ENCODE data around the gene RARS1. TPM values are rescaled to one million over a fixed set of nuclear protein-coding genes. Genes with fewer than 3 reads are reported as not detected.

The RARS1 gene
- total RNA-seq, 2 donors from 2014 or later, result 43.2 to 47.2 TPM

DNA sequence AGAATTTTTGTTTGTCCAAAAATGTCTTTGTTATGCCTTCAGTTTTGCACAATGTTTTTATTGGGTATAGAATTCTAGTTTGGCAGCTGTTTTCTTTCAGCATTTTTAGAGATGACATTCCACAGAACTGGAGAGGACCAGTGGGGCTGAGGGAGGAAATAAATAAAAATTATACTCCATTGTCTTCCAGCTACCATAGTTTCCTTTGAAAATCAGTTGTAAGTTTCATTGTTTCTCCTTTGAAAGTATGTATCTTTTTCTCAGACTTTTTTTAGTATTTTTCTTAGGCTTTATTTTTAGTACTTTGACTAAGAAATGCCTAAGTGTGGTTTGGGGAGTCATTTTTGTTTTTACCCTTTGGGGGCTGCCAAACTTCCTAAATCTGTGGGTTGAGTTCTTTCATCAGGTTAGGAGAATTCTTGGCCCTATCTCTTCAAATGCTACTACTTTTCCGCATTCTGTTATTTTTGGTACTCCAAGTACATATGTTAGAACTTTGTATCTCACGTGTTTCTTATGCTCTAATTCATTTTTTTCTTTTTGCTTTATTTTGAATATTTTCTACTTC, 27.7 kb downstream of the RARS1 start:
- intact Hi-C loops (cut with DNase I), result no loop called here
- DNase-seq, result no peak
- H3K4me1 ChIP-seq, result no peaks in the 10 kb centered on the region
- H3K9me3 ChIP-seq, result peaks cover 0 to 3% (median 0%) of the 10 kb centered on the region in 3 donors
- WGBS, 2 donors, result 97 to 100% methylated on average over 2 of the region's 2 CpGs
- TF ChIP-seq POLR2A (IDR thresholded peaks at IDR 0.05), result no peak
- TF ChIP-seq, protein P1, sequence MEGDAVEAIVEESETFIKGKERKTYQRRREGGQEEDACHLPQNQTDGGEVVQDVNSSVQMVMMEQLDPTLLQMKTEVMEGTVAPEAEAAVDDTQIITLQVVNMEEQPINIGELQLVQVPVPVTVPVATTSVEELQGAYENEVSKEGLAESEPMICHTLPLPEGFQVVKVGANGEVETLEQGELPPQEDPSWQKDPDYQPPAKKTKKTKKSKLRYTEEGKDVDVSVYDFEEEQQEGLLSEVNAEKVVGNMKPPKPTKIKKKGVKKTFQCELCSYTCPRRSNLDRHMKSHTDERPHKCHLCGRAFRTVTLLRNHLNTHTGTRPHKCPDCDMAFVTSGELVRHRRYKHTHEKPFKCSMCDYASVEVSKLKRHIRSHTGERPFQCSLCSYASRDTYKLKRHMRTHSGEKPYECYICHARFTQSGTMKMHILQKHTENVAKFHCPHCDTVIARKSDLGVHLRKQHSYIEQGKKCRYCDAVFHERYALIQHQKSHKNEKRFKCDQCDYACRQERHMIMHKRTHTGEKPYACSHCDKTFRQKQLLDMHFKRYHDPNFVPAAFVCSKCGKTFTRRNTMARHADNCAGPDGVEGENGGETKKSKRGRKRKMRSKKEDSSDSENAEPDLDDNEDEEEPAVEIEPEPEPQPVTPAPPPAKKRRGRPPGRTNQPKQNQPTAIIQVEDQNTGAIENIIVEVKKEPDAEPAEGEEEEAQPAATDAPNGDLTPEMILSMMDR (IDR thresholded peaks at IDR 0.05), result no peak
- peaks cover 4 to 52% of the 10 kb centered on the region in 2 donors for H3K36me3 ChIP-seq (replicated peaks in 1 of 2; ENCODE audit: insufficient read depth in 1 of 2, low read depth in 2 of 2)
- ATAC-seq, result no peak
- no peak overlapping the region for H3K27ac ChIP-seq
- no peak overlapping the region for H3K4me3 ChIP-seq
- no peaks in the 10 kb centered on the region for H3K27me3 ChIP-seq

DNA sequence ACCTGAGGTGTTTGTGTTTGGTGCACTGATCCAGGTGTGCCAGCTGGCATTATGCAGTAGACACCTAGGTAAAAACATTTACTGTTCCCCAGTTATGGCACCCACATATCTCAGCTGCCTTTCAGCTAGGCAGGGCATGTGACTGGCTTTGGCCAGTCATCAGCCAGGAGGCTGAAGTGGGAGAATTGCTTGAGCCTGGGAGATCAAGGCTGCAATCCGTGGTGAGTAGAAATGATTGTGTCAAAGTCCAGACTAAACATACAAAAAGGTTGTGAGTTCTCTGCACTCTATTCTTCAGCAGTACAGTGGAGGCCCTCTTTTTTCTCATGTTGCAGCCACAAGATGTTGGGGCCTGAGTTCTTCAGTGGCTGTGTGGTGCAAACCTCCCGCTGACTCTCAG, 39.6 kb downstream of the RARS1 start:
- H3K4me3 ChIP-seq, result no peak overlapping the region
- H3K36me3 ChIP-seq (replicated peaks in 1 of 2; ENCODE audit: insufficient read depth in 1 of 2, low read depth in 2 of 2), result no peaks in the 10 kb centered on the region
- no peak for DNase-seq
- TF ChIP-seq, protein P1 (IDR thresholded peaks at IDR 0.05), result no peak
- TF ChIP-seq POLR2A (IDR thresholded peaks at IDR 0.05), result no peak
- peaks cover 0 to 10% of the 10 kb centered on the region in 2 donors for H3K27me3 ChIP-seq
- 57% methylated on average over 2 of the region's 2 CpGs for WGBS, 2 donors
- intact Hi-C loops (cut with DNase I), result no loop called here
- no peak for ATAC-seq
- no peak overlapping the region for H3K27ac ChIP-seq
- H3K9me3 ChIP-seq, result no peaks in the 10 kb centered on the region
- peaks cover 5% of the 10 kb centered on the region for H3K4me1 ChIP-seq

DNA sequence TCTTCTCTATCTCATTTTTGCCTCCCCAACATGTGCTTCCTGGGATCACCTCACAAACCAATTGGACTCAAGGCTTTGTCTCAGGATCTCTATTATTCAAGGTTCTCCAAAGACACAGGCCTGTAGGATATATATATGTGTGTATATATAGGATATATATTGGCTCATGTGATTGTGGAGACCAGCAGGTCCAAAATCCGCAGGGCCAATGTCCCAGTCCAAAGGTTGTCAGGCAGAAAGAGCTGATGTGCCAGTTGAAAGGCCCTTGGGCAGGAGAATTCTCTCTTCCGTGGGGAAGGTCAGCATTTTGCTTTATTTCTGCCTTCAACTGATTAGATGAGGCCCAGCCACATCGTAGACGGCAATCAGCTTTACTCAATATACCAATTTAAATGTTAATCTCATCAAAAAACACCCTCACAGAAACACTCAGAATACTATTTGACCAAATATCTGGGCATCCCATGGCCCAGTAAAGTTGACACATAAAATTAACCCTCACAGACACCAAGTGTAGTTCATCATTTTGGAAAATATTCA, 41.6 kb downstream of the RARS1 start:
- H3K27me3 ChIP-seq, result peaks cover 0 to 10% of the 10 kb centered on the region in 2 donors
- 67 to 81% methylated on average over 4 of the region's 4 CpGs for WGBS, 2 donors
- H3K36me3 ChIP-seq (replicated peaks in 1 of 2; ENCODE audit: insufficient read depth in 1 of 2, low read depth in 2 of 2), result no peaks in the 10 kb centered on the region
- peaks cover 5% of the 10 kb centered on the region for H3K4me1 ChIP-seq
- no peak for ATAC-seq
- no peak overlapping the region for H3K27ac ChIP-seq
- intact Hi-C loops (cut with DNase I), result no loop called here
- no peak for DNase-seq
- TF ChIP-seq, protein P1 (IDR thresholded peaks at IDR 0.05), result no peak
- TF ChIP-seq POLR2A (IDR thresholded peaks at IDR 0.05), result no peak
- H3K4me3 ChIP-seq, result no peak overlapping the region
- no peaks in the 10 kb centered on the region for H3K9me3 ChIP-seq

DNA sequence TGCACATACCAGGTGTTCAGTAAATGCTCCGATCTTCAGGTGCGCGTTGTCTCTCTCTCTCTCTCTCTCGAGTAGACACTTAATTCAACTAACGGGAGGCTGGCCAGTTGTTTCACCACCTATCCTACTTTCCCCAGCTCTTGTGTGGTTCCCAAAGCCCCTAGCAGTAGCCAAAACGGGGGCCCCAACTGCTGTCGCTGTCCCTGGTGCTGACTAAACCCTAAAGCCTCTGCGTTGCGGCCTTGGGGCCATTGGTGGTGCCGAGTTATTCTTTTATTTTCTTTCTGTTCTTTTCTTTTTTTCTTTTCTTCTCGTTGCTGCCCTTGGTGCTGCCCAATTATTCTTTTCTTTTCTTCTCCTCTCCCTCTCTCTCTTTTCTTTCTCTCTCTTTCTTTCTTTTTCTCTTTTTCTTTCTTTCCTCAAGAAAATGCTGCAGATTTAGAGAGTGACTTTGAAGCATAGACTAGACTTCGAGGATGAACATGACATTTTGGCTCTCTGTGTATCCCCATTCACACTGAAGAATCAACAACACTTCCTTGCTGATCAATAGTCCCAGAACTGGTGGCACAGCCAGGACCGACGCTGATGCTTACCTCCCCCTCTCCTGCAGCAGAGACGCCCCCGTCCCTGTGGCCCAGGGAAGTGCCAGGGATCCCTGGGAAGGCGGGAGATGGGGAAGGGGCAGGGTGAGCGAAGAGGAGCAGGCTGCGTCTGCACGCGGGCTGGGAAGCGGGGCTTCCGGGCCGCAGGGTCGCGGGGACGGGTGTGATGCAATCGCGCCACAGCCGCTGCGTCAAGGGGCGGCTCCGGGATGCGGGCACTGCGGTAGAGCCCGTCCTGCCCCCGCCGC, 42.5 kb downstream of the RARS1 start, which contains the start of gene FBLL1:
FBLL1 (plus strand) TSS at position 785 of the 853 bp plus-strand sequence. CDS start 200 bp downstream, outside the sequence.
- Histone ChIP-seq H3K27ac (no peak within 1 kb of the TSS), H3K4me3 (no peak within 1 kb of the TSS), H3K9me3 (no peaks in the 10 kb centered on the region), H3K4me1 (peaks cover 5% of the 10 kb centered on the region), H3K27me3 (peaks cover 0 to 10% of the 10 kb centered on the region in 2 donors), H3K36me3 (replicated peaks in 1 of 2; ENCODE audit: insufficient read depth in 1 of 2, low read depth in 2 of 2) (no peaks in the 10 kb centered on the region)
- DNase-seq, result peak in 3 of 4 donors; percentile 5 to 31 (median 25)
- TF ChIP-seq, protein P1 (IDR thresholded peaks at IDR 0.05), result no peak
- WGBS, 2 donors, result 15 to 40% methylated on average over 17 to 37 of the region's 38 CpGs
- intact Hi-C loops (cut with DNase I), result no loop called here
- peak; percentile 30 for ATAC-seq
